HL-60 (cell line): Measurements from ENCODE around the gene SIX2.

Experiments
- TF ChIP-seq, protein P1 (sequence below): IDR thresholded peaks from one replicate; pipeline ENCODE4 v1.5.1; 2011; ENCODE audit warnings: low read length, control low read depth, inconsistent platforms; ENCODE audit not compliant: insufficient read depth
- TF ChIP-seq, protein P2 (sequence below): IDR thresholded peaks from 2 replicates; pipeline ENCODE4 v1.6.1; 2012; ENCODE audit warnings: low read depth; ENCODE audit not compliant: insufficient replicate concordance

DNA sequence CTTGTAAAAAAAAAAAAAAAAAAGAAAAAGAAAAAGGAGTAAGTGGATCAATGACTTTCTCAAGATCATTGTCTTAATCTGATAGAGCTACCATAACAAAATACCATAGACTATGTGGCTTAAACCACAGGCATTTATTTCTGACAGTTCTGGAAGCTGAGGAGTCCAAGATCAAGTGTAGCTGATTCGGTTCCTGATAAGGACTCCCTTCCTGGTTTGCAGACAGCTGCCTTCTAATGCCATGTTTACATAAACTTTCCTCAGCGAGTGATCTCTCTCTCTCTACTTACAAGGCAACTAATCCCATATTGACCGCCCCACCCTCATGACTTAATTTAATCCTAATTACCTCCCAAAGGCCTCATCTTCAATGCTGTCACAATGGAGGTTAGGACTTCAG, 36.5 kb upstream of the SIX2 start:
- TF ChIP-seq, protein P1, sequence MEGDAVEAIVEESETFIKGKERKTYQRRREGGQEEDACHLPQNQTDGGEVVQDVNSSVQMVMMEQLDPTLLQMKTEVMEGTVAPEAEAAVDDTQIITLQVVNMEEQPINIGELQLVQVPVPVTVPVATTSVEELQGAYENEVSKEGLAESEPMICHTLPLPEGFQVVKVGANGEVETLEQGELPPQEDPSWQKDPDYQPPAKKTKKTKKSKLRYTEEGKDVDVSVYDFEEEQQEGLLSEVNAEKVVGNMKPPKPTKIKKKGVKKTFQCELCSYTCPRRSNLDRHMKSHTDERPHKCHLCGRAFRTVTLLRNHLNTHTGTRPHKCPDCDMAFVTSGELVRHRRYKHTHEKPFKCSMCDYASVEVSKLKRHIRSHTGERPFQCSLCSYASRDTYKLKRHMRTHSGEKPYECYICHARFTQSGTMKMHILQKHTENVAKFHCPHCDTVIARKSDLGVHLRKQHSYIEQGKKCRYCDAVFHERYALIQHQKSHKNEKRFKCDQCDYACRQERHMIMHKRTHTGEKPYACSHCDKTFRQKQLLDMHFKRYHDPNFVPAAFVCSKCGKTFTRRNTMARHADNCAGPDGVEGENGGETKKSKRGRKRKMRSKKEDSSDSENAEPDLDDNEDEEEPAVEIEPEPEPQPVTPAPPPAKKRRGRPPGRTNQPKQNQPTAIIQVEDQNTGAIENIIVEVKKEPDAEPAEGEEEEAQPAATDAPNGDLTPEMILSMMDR = no peak
- TF ChIP-seq, protein P2, sequence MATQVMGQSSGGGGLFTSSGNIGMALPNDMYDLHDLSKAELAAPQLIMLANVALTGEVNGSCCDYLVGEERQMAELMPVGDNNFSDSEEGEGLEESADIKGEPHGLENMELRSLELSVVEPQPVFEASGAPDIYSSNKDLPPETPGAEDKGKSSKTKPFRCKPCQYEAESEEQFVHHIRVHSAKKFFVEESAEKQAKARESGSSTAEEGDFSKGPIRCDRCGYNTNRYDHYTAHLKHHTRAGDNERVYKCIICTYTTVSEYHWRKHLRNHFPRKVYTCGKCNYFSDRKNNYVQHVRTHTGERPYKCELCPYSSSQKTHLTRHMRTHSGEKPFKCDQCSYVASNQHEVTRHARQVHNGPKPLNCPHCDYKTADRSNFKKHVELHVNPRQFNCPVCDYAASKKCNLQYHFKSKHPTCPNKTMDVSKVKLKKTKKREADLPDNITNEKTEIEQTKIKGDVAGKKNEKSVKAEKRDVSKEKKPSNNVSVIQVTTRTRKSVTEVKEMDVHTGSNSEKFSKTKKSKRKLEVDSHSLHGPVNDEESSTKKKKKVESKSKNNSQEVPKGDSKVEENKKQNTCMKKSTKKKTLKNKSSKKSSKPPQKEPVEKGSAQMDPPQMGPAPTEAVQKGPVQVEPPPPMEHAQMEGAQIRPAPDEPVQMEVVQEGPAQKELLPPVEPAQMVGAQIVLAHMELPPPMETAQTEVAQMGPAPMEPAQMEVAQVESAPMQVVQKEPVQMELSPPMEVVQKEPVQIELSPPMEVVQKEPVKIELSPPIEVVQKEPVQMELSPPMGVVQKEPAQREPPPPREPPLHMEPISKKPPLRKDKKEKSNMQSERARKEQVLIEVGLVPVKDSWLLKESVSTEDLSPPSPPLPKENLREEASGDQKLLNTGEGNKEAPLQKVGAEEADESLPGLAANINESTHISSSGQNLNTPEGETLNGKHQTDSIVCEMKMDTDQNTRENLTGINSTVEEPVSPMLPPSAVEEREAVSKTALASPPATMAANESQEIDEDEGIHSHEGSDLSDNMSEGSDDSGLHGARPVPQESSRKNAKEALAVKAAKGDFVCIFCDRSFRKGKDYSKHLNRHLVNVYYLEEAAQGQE = no peak
